ENCODE results near the gene METTL22.
A peak's percentile ranks its signal among the peaks of the same experiment; 100 is the strongest.

The METTL22 gene

GRCh38 chr16:8594149-8594666 lies 27.3 kb upstream of the METTL22 start:
- peak; percentile 50 for DNase-seq (ENCODE audit: low spot score)

DNA sequence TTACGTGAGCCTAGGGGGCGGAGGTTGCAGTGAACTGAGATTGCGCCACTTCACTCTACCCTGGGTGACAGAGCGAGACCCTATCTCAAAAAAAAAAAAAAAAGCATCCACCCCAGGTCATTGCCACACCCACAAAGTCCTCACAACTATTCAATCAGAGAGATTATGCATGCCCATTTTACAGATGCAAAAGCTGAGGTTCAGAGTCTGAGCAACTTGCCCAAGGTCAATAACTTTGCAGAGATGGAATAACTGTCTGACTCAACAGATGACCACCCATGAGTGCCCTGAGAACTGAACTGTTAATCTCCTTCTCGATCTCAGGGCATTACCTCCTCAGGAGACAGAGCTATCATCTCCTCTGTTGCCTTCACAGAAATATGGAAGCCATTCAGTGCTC lies 25.7 kb upstream of the METTL22 start:
- no peak for DNase-seq (ENCODE audit: low spot score)

- no peak for DNase-seq (ENCODE audit: low spot score)
These were observed 24.9 kb upstream of the METTL22 start for GRCh38 chr16:8596581-8596980.

DNA sequence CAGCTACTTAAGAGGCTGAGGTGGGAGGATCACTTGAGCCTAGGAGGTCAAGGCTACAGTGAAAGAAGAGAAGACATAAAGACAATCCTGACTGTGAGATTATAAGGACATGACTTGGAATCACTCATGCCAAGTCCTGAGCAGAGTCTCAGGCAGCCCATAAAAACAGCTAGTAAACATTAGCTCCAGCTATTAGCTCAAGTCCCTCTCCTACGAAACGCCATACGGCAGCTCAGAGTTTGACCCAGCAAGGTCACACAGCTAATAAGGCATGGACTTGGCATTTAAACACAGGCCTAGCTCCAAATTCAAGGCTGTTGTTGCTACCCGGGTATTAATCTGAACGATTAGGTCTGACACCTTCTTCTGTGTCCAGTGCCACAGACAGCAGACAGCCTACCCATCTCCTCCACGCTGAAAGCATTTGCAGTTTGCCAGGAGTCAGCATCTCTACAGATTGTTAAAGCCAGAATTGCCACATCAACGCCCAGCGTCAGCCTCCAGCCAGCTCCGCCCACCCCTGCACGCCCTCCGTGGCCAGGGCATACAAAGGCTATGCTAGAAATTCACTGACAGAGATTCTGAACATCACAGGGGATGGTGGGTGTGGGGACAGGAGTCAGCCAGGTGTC lies 21.2 kb upstream of the METTL22 start:
- no peak for DNase-seq (ENCODE audit: low spot score)

GRCh38 chr16:8605554-8605953 lies 15.9 kb upstream of the METTL22 start:
- DNase-seq (ENCODE audit: low spot score): no peak

DNA sequence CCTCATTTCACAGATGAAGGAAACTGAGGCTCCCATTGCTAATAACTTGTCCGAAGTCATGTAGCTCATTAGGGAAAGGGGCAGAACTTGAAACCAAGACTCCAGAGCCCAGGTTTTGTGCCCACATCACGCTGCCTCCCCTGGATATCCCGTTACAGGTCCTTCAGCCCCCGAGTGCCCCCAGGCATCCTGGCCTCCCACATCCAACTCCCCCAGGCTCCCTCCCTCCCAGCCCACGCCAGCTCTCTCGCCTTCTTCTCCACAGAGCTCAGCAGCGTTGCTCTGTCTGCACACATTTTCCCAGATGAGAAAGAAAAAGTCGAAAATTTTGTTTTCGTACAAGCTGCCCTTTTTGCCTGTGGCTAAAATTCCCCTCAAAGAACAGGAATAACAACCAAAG lies 14.3 kb upstream of the METTL22 start:
- no peak for DNase-seq (ENCODE audit: low spot score)

DNA sequence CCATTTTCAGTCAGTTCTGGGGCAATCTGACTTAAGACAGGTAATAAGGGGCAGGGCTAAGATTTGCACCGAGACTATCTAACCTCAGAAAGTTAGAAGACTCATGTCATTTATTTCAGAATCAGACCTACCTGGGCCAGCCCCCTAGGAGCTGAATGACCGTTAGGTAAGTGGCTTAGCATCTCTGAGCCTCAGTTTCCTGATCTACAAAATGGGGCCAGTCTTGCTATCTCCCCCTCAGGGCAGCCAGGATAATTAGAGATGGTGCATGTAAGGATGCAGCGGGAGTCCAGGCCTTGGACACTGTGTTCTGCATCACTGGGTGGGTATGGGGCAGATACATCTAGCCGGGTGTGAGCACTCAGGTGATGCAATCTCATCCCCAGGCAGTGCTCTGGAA lies 10.4 kb upstream of the METTL22 start:
- no peak for DNase-seq (ENCODE audit: low spot score)

DNA sequence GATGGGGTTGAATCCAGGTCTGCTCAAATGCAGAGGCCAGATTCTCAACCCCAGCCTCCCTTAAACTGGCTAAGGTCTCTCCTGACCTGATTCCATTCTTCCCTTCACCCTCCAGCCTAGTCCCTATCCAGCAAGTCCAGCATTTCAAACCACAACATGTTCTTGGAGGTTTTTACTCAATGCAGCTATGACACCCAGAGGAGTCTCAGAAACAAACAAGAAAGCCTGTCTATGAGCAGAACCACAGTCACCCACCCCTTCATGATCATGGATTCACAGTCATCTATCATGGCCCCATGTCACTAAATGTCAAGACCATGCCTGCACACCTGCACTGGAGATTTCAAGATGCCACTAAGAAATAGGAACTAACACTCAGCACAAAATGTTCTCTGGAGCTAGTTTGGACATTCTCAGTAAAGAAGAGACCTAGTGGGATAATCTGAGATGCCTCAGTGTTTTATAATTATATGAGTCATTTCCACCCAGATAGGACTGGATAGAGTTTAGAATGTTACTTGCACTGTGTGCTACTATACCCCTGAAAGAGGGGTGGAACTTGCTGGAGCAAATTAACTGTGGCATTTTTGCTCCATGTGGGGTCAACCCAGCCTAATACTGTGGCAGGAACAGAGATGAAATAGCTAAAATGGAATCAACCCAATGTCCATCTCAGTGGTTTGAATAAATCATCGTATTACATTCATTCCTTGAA lies 9.5 kb upstream of the METTL22 start:
- DNase-seq (ENCODE audit: low spot score): no peak

GRCh38 chr16:8614435-8615029 lies 7.0 kb upstream of the METTL22 start:
- no peak for DNase-seq (ENCODE audit: low spot score)

DNA sequence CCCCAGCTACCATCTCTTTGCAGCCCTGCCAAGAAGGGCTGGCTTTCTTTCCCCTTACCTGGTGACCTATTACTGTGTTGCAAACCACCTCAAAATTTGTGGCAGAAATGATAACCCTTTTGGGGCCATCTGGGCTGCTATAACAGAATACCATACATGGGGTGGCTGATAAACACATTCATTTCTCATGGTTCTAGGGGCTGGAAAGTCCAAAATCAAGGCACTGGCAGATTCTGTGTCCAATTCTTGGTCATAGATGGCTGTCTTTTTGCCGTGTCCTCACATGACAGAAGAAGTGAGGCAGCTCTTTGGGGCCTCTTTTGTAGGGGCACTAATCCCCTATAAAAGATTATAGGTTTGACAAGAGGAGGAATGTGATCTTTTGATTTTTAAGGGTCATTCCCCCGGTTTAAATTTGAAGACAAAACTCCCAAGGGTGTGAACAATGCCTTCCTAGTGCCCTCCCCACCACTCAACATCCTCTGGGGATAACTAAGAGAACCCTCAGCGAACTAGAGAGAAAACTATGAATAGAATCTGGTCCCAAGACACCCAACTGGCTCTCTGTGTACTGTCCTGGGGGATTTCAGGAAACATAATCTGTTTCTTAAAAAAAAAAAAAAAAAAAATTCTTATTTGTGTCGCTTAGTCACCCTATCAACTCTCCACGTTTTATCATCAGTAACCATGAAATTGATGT lies 1.7 kb upstream of the METTL22 start:
- no peak for DNase-seq (ENCODE audit: low spot score)

DNA sequence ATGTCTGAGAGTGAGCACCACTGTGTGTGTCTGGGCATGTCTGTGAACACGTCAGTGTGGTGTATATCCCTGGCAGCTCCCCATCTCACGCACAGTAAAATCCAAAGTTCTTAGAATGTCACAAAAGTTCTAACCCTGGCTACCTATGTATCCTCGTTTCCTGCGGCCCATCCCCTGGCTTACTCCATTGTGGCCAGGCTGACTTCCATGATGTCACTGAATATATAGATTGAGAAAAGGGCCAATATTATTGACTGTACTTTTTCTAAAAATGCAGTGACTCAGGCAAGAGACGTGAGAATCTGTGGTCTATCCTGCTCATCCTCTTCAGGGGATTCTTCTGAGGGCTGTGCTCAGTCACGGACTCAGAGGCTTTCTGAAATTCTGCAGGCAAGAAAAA lies 963 bp upstream of the METTL22 start:
- DNase-seq (ENCODE audit: low spot score): no peak

GRCh38 chr16:8621222-8621571 lies 301 bp upstream of the METTL22 start:
- no peak for DNase-seq (ENCODE audit: low spot score)

DNA sequence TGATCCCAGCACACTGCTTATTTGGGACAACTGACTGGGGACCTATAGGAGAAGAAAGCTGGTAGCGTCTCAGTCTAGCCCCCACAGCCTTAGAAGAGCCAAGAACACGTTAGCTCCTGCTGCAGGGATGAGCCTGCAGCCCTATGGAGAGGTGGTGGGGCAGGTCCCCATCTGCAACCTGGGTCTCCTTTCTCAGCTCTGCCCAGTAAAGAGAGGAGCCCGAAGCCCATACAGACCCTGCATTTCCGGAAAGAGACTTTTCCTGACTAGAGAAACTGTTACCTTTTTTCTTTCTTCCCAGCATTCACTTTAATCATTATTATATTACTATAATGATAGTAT lies 788 bp downstream of the METTL22 start:
- DNase-seq (ENCODE audit: low spot score): no peak

DNA sequence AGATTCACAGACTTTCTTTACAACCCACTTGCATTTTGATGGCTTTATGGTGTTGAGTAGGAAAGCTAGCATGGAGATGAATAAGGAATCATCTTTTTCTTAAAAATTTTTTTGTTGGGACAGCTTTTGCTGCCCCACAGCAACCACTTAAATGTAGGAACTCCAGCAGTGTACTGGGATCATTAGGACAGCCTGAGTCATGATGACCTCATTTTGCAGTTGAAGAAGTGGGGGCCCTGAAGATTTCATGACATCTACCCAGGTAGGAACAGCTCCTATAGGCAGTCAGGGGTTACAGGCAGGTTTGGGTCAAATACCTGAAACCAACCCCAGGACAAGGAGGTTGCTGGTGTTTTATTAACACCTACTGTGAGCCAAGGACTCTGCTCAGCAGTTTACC lies 2.1 kb downstream of the METTL22 start:
- DNase-seq (ENCODE audit: low spot score): no peak

- no peak for DNase-seq (ENCODE audit: low spot score)
These were observed 4.1 kb downstream of the METTL22 start for GRCh38 chr16:8625491-8626087.

DNA sequence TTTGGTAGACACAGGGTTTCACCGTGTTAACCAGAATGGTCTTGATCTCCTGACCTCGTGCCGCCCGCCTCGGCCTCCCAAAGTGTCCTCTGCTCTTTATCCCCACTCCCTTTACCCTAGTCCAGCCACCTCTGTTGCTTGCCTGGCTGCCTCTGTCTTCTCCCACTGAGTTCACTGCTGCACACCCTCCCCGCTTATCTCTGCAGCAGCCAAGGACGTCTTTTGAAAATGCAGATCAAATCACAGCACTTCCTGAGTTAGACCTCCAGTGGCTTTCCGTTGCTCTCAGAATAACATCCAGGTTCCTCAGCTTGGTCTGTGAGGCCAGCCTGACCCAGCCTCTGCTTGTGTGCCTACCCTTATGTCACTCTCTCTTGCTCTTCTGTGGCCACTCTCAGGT lies 5.4 kb downstream of the METTL22 start:
- DNase-seq (ENCODE audit: low spot score): no peak

- no peak for DNase-seq (ENCODE audit: low spot score)
These were observed 6.0 kb downstream of the METTL22 start for GRCh38 chr16:8627456-8627855.

GRCh38 chr16:8628981-8629725 lies 7.7 kb downstream of the METTL22 start:
- no peak for DNase-seq (ENCODE audit: low spot score)

DNA sequence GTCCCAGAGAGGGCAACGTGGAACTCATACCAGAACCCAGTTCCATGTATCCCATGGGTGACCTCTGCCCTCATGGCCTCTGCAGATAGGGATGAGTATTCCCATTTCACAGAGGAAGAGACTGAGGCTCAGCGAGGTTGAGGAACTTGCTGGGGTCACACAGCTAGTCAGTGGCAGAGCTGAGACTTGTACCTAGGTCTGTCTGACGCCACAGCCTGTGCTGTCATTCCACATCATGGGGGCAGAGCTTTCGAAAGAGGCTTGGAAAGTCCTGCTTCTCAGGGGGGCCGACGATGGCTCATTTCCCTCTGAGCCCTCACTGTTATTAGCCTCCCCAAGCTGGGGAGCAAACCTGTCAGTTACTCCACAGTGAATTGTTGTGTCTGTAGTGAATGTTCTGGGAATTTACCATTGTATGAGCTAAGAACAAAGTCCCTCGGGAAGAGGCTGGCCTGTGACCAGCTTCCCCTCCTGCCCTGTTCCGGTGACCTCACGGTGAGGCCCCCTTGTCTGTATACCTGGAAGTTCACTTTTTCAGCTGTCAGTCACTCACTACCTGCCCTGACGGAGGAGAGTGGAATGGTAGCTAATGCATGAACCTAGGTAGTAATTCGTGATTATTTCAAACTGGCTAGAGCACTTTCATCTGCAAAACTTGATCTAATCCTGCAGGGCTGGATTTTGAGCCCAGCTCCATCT lies 8.9 kb downstream of the METTL22 start:
- DNase-seq (ENCODE audit: low spot score): no peak

GRCh38 chr16:8631373-8631772 lies 9.9 kb downstream of the METTL22 start:
- no peak for DNase-seq (ENCODE audit: low spot score)

GRCh38 chr16:8631818-8632465 lies 10.4 kb downstream of the METTL22 start:
- DNase-seq (ENCODE audit: low spot score): no peak

Measured in hematopoietic multipotent progenitor cell treated with erythropoietin and hydrocortisone succinate and interleukin-3 and kit ligand, for 15 days (in vitro differentiated cells).